BE2C (cell line): ENCODE measurements around the gene LSM12.
"Not testable (repeated sequence)": the region's sequence is repeated elsewhere in the genome, so short reads cannot be mapped to it uniquely, and the experiment has no call there.

ENCODE experiments used
- DNase-seq: peaks from one replicate; pipeline ENCODE4 v3.0.0-alpha.2; 2020
- H3K27me3 ChIP-seq: fragments of 250-450 bp; sonication (Bioruptor Pico); 2 replicates; pipeline ENCODE4 v1.5.1; 2020; ENCODE audit warnings: mild to moderate bottlenecking
- H3K36me3 ChIP-seq: fragments of 250-450 bp; sonication (Bioruptor Pico); 2 replicates; pipeline ENCODE4 v1.5.1; 2020; ENCODE audit warnings: mild to moderate bottlenecking
- H3K4me1 ChIP-seq: fragments of 250-450 bp; sonication (Bioruptor Pico); 2 replicates; pipeline ENCODE4 v1.5.1; 2020
- H3K4me3 ChIP-seq: 2 replicates; pipeline ENCODE4 v1.5.1; 2011; ENCODE audit warnings: low read depth, low read length
- H3K9me3 ChIP-seq: fragments of 250-450 bp; sonication (Bioruptor Pico); 2 replicates; pipeline ENCODE4 v1.5.1; 2020
- CTCF ChIP-seq: IDR thresholded peaks from 2 replicates; pipeline ENCODE4 v1.5.1; 2012; ENCODE audit warnings: mild to moderate bottlenecking, low read depth, low read length

The LSM12 gene

GRCh38 chr17:44030482-44030881 lies 36.0 kb downstream of the LSM12 start:
- Histone ChIP-seq H3K36me3 (peaks cover 39% of the 10 kb centered on the region), H3K4me3 (no peak overlapping the region), H3K4me1 (peaks cover 6% of the 10 kb centered on the region), H3K27me3 (no peaks in the 10 kb centered on the region), H3K9me3 (no peaks in the 10 kb centered on the region)
- no peak for DNase-seq
- no peak for TF ChIP-seq CTCF

DNA sequence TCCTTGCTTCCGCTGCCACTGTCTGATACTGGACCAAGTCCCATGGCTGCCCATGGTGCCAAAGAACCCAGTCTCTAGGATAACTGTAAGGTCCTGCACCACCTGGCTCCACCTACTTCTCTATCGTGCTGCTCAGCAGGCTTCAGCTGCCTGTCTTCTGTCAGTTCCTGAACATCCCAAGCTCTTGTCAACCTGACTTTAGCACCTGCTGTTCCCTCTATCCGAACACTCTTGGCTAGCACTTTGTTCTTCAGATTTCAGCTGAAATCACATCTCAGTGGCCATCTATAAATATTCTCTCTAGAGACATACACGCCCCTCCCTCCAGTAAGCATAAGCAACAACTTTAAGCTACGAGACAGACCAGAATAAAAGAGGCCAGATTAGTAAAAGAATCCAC lies 36.7 kb downstream of the LSM12 start:
- TF ChIP-seq CTCF, result no peak
- no peak for DNase-seq
- no peaks in the 10 kb centered on the region for H3K9me3 ChIP-seq
- H3K4me3 ChIP-seq, result no peak overlapping the region
- H3K27me3 ChIP-seq, result no peaks in the 10 kb centered on the region
- H3K36me3 ChIP-seq, result peaks cover 39% of the 10 kb centered on the region
- peaks cover 14% of the 10 kb centered on the region for H3K4me1 ChIP-seq

DNA sequence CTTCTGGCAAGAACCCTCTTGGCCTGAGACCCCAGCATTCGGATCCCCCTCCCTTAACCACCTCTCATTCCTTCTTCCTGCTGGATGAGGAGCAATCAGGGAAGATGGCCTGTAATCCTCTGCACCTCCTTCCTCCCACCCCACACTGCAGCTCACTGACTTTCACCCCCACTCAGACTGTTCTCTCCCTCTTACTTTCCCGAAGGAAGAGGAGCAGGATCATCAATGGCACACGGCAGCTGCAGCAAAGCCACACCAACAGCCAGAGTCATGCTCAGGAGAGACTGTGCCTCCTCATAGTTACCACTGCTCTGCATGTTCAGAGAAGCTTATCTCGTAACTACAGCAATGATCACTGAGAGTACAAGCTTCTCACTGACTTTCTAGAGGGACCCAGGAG lies 41.6 kb downstream of the LSM12 start:
- DNase-seq, result no peak
- peaks cover 52% of the 10 kb centered on the region for H3K4me1 ChIP-seq
- no peaks in the 10 kb centered on the region for H3K27me3 ChIP-seq
- TF ChIP-seq CTCF, result no peak
- peaks cover 23% of the 10 kb centered on the region for H3K36me3 ChIP-seq
- H3K9me3 ChIP-seq, result no peaks in the 10 kb centered on the region
- H3K4me3 ChIP-seq, result no peak overlapping the region

DNA sequence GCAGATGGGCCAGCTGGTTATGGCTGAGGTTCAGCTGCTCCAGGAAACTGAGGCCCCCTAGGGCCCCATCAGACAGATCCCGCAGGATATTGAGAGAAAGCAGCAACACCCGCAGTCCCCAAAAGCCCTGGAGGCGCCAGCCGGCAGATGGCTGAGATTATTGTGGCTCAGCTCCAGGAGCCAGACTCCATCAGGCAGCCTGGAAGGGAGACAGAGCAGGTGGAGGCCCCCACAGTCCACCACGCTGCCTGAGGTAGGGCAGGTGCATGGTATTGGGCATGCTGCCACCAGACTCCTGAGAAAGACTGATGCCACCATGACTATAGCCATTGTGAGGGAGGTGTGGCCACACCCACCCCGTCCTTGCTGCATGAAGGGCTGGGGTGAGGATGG lies 42.2 kb downstream of the LSM12 start:
- DNase-seq, result peak; percentile 87
- H3K4me3 ChIP-seq, result peak overlapping the region; percentile 22; the same call in 1 of the 2 replicates
- peaks cover 23% of the 10 kb centered on the region for H3K36me3 ChIP-seq

DNA sequence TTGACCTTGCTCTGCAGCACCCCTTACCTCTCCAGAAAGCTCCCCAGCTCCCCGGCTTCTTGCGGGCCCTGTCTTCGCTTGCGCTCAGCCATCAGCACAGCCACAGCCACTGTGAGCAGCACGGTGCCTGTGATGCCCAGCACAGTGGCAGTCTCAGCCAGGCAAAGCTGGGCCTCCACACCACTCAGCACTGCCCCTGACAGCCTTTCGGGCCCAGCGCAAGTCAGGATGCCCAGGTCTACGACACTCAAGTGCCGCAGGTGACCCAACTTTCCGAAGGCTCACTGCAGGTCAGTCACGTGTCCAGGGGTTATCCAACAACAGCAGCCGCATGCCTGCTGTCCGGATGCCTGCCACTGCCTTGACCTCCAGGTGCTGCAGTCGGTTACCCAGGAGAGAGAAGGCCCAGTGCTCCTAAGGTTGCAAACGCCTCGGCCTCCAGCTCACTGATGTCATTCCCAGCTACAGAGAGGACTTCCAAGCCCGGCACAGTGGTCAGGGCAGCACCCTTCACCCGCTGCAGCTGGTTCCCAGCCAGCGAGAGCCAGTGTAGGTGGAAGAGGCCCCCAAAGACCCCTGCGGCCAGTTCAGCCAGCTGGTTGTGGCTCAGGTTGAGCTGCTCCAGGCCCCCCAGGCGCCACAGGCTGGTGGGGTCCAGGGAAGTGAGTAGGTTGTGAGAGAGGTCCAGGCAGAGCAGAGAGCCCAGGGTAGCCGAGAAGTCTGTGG lies 42.8 kb downstream of the LSM12 start:
- TF ChIP-seq CTCF, result no peak
- no peak for DNase-seq
- Histone ChIP-seq H3K4me3 (peak overlapping the region; percentile 22), H3K36me3 (peaks cover 19% of the 10 kb centered on the region), H3K4me1 (peaks cover 60% of the 10 kb centered on the region), H3K9me3 (no peaks in the 10 kb centered on the region), H3K27me3 (no peaks in the 10 kb centered on the region)

More for the DNA sequence above, 42.2 kb downstream of the LSM12 start:
- Histone ChIP-seq H3K4me1 (peaks cover 56% of the 10 kb centered on the region), H3K27me3 (no peaks in the 10 kb centered on the region), H3K9me3 (no peaks in the 10 kb centered on the region)
- no peak for TF ChIP-seq CTCF

- Histone ChIP-seq H3K9me3 (no peaks in the 10 kb centered on the region), H3K36me3 (peaks cover 19% of the 10 kb centered on the region), H3K4me3 (peak overlapping the region; percentile 2; the same call in 1 of the 2 replicates), H3K4me1 (peaks cover 65% of the 10 kb centered on the region), H3K27me3 (no peaks in the 10 kb centered on the region)
- peak; percentile 59 for DNase-seq
- TF ChIP-seq CTCF, result no peak
Measured at GRCh38 chr17:44022246-44022645, 44.2 kb downstream of the LSM12 start.

- not testable (repeated sequence) for DNase-seq
Measured at GRCh38 chr17:44021227-44021626, 45.2 kb downstream of the LSM12 start.

More at GRCh38 chr17:44021227-44021626, 45.2 kb downstream of the LSM12 start:
- H3K27me3 ChIP-seq, H3K9me3 ChIP-seq, H3K4me3 ChIP-seq: not testable (repeated sequence)
- peaks cover 19% of the 10 kb centered on the region for H3K36me3 ChIP-seq
- peaks cover 63% of the 10 kb centered on the region for H3K4me1 ChIP-seq
